ENCODE measurements around the gene ARHGEF39.
A peak's percentile ranks its signal among the peaks of the same experiment; 100 is the strongest.

The ARHGEF39 gene

GRCh38 chr9:35664531-35665470 lies at the start of gene ARHGEF39:
ARHGEF39 (minus strand) TSS chr9:35665195; CDS start chr9:35665169, 26 bp downstream.
- peak; percentile 89 for DNase-seq

DNA sequence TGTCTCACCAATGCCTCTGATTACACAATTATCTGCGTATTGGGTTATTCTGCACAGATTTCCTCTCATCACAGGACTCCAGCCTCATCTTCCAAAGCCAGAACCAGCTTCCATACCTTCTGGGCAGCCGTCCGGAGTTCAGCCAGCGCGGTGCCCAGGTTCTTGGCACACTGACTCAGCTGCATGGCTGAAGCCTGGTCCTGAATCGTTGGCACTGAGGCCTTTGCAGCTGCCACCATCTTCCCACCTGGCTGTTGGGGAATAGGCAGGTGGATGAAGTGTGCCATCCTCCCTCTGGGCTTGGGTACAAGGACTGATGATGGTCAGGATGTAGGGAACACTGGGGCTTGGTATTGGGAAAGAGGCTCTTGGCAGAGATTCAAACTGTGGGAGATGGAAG lies 49.1 kb upstream of the ARHGEF39 start:
- no peak for DNase-seq

GRCh38 chr9:35713578-35713977 lies 48.6 kb upstream of the ARHGEF39 start:
- DNase-seq = no peak

- DNase-seq = no peak
These were observed 47.9 kb upstream of the ARHGEF39 start for GRCh38 chr9:35712762-35713400.

GRCh38 chr9:35711501-35712428 lies 46.8 kb upstream of the ARHGEF39 start:
- DNase-seq = no peak

DNA sequence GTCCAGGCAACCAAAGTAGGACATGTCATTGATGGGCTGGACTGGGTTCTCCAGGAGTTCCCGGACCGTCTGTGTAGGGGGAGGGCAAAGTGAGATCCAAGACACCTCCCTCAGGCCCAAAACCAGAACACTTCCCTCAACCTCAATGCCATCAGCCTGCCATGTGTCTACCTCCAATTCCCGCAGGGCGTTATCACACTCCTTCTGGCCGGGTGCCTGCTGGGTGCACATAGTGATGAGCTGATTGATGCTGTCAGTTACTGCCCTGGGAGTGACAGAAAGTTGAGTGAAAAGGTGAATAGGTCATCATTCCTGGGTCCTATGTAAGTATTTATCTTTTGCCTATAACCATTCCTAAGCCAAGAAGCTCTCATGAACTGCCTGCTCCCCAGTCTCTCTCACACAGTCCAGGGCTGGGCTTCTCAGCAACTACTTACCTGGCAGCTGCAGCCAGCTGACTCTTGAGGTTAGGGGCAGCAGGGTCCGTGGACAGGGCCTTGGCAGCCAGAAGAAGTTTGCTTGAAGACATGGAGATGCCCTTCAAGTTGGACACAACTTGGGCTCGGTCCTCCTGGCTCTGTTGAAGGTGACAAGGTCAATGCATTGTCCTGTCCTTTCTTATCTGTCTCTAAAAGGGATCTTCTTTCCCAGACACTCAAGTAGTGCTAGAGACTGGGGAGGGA lies 46.0 kb upstream of the ARHGEF39 start:
- no peak for DNase-seq

- no peak for DNase-seq
These were observed 43.2 kb upstream of the ARHGEF39 start for GRCh38 chr9:35708146-35708545.

DNA sequence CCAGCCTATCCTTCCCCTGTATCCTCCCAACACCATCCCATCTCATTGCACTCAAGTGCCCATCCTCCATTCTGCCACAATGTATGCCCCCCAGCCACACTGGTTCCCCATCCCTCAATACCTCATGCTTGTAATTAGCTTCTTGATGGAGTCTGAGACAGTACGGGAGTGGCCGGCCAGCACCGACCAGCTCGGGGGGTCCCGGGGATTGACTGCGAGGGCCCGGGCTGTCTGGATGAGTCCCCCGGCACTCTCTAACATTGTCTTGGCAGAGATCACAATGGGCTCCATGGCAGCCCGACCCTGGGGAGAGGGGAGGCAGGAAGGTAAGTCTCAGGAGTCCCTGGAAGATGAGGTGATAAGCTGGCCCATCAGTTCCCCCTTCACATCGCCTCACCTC lies 42.0 kb upstream of the ARHGEF39 start:
- DNase-seq = no peak

DNA sequence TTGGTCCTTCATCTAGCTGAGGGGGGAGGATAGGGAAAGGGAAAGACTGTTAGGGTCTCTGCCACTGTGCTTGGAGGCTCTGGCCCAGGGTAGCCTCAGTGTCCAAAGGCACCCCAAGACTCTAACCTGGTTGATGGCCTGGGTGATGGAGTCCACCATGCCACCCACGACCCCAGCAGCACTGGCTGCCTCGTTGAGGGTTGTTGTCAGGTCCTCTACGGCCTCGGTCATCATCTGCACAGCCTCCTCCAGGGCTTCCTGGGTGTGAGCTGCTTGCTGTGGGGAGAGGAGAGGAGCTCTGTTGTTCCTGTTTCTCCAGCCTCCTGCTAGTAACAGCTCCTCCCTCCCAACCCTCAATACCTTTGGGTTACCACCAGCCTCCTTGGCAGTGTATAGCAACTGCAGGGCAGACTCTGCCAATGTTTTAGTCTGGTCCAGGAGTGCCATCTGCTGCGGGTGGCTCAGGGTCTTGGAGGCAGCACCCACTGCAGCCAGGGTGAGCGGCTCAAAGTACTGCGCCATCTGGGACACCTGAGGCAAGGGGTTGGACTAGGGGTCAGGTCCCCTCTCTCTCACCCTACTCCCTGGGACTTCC lies 40.9 kb upstream of the ARHGEF39 start:
- no peak for DNase-seq

GRCh38 chr9:35705372-35705771 lies 40.4 kb upstream of the ARHGEF39 start:
- no peak for DNase-seq

DNA sequence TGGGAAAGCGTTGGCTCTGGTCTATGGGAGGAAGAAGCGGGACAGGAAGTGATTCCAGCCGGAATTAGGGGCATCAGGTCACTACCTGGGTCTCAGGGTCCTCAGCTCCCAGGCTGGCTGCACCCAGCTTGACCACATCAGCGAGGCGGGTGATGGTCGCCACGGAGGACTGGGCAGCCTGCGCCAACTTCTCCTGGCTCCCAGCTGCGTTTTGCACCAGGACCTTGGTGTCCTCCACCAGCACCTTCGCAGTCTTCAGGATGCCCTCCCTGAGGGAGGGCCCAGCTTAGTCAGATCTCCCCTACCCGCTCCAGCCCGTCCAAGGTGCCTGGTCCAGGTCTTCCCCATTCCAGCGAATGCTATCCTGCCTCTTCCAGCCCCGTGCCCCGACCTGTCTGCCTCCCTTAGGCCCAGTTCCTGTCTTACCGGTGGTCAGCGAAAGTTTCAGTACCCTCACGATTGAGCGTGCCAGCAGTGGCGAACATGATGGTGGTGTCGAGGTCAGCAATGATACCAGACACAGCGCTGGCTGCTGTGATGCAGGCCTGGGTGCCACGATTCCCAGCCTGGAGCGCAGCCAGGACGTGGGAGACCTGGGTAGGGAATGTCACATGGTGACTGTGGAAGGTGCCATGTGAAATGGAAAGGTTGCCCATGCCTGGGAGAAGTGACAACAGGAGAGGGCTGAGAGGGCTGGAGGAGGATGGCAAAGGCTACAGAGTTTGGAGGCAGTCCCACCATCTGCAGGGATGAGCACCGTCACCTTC lies 39.1 kb upstream of the ARHGEF39 start:
- no peak for DNase-seq

DNA sequence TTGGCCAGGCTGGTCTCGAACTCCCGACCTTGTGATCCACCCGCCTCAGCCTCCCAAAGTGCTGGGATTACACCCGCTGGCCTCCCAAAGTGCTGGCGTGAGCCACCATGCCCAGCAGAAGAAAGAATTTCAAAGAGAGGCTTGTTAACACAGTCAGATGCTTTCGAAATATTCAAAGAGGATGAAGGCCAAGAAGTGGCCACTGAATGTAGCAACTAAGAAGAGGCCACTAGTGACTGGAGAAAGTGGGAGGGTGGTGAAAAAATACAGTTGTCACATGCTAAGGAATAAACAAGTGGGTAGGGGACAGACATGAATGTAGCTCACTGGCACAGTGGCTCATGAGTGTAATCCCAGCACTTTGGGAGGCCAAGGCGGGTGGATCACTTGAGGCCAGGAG lies 37.7 kb upstream of the ARHGEF39 start:
- DNase-seq = no peak

DNA sequence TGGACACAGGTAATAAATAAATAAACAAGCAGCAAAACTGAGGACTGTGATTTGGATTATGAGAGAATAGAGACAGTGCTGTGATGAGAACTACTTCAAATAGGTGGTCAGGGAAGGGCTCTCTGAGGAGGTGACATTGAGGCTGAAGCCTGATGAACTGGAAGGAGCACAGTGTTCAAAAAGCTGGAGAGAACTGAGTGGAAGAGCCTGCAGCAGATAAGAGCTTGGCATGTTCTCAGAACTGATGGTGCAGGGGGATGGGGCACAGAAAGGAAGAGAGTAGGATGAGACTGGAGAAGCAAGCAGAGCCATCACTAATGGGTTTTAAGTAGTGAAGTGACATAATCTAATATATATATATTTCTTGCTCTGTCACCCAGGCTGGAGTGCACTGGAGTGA lies 35.9 kb upstream of the ARHGEF39 start:
- no peak for DNase-seq

DNA sequence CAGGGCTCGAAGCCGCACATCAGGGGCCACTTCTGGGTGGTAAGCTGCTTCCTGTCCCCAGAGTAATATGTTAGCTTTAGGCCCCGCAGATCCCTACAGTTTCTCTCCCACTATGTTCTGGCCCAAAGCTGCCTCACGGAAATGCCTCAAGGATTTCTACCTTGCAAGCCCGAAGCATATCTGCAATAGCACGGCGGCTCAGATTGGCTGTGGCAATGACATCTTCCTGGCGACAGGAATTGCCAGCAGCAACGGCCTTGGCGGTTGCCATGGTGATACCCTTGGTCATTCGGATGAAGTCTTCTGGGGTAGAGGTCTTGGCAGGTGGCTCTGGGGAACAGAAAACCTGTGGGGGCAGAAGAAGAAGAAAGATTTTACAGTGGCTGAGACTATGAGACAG lies 35.0 kb upstream of the ARHGEF39 start:
- DNase-seq = no peak

DNA sequence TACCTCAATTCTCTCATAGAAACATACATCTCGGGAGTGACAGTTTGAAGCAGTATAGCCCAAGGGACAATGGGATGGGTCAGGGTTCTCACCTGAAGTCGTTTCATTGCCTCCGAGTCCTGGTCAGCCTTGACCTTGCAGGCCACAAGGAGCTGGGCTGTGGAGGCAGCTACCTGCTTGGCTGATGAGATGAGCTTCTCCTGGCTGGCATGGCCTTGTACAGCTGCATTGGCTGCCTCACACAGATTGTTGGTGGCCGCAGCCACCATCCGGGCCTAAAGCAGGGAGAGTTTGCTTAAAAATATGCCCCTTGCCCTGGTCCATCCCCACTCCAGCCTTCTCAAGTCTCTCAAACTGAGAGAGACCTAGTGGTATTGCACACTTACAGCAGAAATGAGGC lies 33.2 kb upstream of the ARHGEF39 start:
- no peak for DNase-seq

DNA sequence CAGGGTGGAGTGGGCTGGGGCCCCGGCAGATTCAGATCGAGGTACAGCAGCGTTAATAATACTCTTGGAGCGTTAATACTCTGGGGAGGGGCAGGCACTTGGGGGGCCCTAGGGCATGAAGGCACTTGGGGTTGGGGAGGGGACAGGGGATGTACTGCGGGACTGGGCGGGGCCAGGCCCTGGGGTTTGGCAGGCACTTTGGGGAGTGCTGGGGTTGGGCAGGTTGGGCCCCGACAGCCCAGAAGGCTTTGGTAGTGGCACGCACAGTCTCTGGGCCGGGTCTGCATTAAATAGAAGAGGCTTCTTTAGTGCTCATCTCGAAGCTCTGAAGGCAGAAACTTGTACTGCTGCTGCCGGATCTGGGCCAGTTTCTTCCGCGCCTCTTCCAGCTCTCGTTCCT lies 32.5 kb upstream of the ARHGEF39 start:
- DNase-seq = no peak

DNA sequence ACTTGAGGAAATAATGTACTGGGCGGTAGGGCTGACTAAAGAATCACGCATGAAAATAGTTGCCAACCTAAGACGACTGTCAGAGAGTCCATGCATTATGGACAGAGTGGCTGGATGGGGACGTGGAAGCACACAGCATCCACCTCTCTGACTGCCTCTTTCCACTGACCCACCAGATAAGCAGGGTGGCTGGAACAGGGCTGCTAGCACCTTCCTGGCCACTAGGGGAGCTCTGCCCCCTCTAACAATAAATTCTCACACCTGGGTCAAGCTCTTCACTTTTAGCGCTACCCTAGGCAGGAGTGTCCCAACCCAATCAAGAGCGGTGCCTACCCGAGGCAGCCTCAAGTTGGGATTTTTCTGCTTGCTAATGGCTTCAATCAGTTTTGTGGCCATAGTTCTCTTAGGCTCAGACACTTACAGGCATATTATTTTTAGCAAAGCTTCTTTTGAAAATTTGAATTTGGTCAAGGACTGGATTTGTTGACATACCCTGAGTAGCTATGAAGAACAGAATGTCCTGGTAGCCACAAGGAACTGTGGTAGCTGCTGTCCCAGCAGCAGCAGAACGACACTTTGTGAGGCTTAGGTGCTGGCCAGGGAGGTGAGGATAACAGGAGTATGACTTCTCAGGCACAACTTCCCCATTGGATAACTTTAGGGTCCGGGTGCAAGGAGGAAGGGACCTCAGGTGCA lies 31.7 kb upstream of the ARHGEF39 start:
- DNase-seq = peak; percentile 66

DNA sequence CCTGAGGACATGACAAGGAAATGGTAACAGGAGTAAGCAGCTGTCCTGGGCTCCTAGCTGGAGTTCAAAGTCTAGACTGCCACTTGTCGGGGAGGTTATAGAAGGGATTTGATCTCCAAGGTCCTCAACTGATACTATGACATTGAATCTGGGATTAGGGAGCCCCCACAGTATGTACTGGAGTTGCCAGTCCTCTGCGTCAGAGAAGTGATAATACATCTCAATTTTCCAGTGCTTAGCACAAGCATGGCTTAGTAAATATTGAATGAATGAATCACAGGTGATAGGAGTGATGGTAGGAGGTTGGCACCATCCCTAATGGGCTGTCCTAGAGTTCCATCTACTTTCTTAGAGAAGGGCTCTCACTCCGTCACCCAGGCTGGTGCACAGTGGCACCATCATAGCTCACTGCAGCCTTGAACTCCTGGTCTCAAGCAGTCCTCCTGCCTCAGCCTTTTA lies 31.0 kb upstream of the ARHGEF39 start:
- no peak for DNase-seq

DNA sequence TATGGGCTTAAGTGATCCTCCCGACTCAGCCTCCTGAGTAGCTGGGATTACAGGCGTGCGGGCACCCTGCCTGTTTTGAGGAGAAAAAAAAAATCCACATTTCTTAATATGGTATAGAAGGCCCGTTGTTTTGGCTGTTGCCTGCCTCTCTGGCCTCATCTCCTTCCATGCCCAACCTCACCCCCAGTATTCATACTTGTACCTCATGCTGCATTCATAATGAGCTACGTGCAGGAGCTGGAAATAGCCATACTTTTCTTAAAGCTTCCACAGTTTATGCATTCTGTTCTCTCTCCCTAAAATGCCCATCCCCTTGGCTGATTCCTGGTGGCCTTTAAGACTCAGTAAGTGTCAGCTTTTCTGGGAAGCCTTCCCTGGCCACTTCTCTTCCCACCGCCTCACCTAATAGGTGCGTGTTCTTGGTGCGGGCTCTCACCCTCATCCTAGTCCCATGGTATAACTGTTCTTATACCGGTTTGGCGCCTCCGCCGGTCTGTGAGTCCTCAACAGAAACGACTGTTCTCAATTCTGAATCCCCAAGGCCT lies 26.8 kb upstream of the ARHGEF39 start:
- DNase-seq = no peak

GRCh38 chr9:35691334-35691650 lies 26.3 kb upstream of the ARHGEF39 start:
- DNase-seq = no peak

Measured in activated CD4-positive, alpha-beta T cell treated with anti-CD3 and anti-CD28 coated beads, Interleukin-10, Interleukin-2, amounts not matched to agents 100 ng/mL and 50 ng/mL, durations not matched to agents 16 hours and 8 hours (primary cell).